ENCODE measurements around the gene HELZ2. TPM values are rescaled to one million over a fixed set of nuclear protein-coding genes. Genes with fewer than 3 reads are reported as not detected.

The HELZ2 gene
- total and polyA plus RNA-seq, 2 of the 4 experiments (the other 2 are of a cell fraction): 4.7 to 10.6 TPM

DNA sequence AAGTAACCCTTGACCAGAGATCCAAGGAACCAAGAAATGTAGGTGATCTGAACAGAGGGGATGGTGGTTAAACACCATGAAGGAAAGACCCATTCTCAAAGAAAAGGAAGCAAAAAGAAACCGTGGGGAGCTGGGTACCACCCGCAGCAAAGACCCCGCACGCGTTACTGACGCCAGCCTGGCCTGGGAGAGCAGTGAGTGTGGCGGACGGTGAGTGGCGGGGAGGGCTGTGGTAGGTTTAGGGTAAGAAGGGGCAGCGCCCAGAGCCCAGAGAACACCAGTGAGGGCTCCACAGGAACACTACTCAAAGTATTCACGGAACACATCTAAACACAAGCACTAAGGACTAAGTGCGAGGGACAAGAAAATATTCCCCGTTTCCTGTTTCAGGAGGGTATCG, 48.7 kb upstream of the HELZ2 start:
- H3K4me1 ChIP-seq (ENCODE audit: control insufficient read depth, insufficient read depth, low read length): peaks cover 2% of the 10 kb centered on the region; the same call in 1 of the 2 replicates
- H2BK20ac ChIP-seq (ENCODE audit: low read depth, low read length): no peak overlapping the region
- whole genome bisulfite sequencing, 2 experiments (ENCODE audit: extremely low coverage in 2 of 2, insufficient read length in 1 of 2): 60% methylated on average over 1 of the region's 14 CpGs; no CpG with 5 or more reads in 1 of the 2 experiments
- H3K23ac ChIP-seq (ENCODE audit: low read depth, low read length): no peak overlapping the region
- no peak overlapping the region for H2AK5ac ChIP-seq (ENCODE audit: low read depth, low read length)
- no peak overlapping the region for H3K14ac ChIP-seq (replicated peaks; ENCODE audit: low read depth, low read length)
- H4K20me1 ChIP-seq (ENCODE audit: insufficient read depth, low read length): peaks cover 22% of the 10 kb centered on the region
- H2BK120ac ChIP-seq (ENCODE audit: low read depth, low read length): no peak overlapping the region
- H3K4me3 ChIP-seq (ENCODE audit: insufficient read depth, low read depth, low read length): no peak overlapping the region
- no peak overlapping the region for H3K4me2 ChIP-seq (ENCODE audit: low read depth, low read length)
- H3K4ac ChIP-seq (ENCODE audit: low read depth, low read length): no peak overlapping the region
- H3K56ac ChIP-seq (ENCODE audit: extremely low read depth, insufficient read depth, low read length): no peak overlapping the region
- H2BK5ac ChIP-seq (ENCODE audit: low read depth, low read length, poor library complexity, severe bottlenecking): no peak overlapping the region
- H4K5ac ChIP-seq (ENCODE audit: low read depth, low read length): no peak overlapping the region
- H3K27ac ChIP-seq (ENCODE audit: insufficient read depth, low read length): no peak overlapping the region
- DNase-seq: no peak
- intact Hi-C loops (cut with micrococcal nuclease): no loop called here
- dilution Hi-C loops (cut with HindIII; ENCODE audit: low sequenced_read_pairs, unreplicated experiment): no loop called here
- in situ Hi-C loops (cut with MboI; ENCODE audit: low sequenced_read_pairs): no loop called here
- no peak for ATAC-seq (ENCODE audit: low read depth)
- H3K9ac ChIP-seq (ENCODE audit: low read depth, low read length): no peak overlapping the region
- no peak overlapping the region for H2AFZ ChIP-seq (replicated peaks; ENCODE audit: low read length, poor library complexity)
- ChIA-PET POLR2A (ENCODE audit: unreplicated experiment) (no interaction called here), CTCF (no interaction called here)
- peaks cover 29 to 78% of the 10 kb centered on the region in 2 experiments for H3K79me1 ChIP-seq (ENCODE audit: low read depth in 1 of 2, low read length in 2 of 2)
- no peak overlapping the region for H3K18ac ChIP-seq (ENCODE audit: low read depth, low read length)
- H3K9me3 ChIP-seq (ENCODE audit: control insufficient read depth, insufficient read depth, low read length): no peaks in the 10 kb centered on the region
- no peak overlapping the region for H2BK15ac ChIP-seq (ENCODE audit: low read depth, low read length)
- peaks cover 14% of the 10 kb centered on the region for H3K36me3 ChIP-seq (ENCODE audit: control insufficient read depth, insufficient read depth, low read length)
- BruUV-seq (replicated peaks): no TSS peak
- H4K91ac ChIP-seq (ENCODE audit: insufficient read depth, low read depth, low read length): no peak overlapping the region
- peak overlapping the region; percentile 15 for H2AK9ac ChIP-seq (replicated peaks; ENCODE audit: low read depth, low read length, poor library complexity)
- H4K8ac ChIP-seq (ENCODE audit: low read depth in 2 of 2, low read length in 2 of 2): no peak overlapping the region
- TF ChIP-seq, protein P1, sequence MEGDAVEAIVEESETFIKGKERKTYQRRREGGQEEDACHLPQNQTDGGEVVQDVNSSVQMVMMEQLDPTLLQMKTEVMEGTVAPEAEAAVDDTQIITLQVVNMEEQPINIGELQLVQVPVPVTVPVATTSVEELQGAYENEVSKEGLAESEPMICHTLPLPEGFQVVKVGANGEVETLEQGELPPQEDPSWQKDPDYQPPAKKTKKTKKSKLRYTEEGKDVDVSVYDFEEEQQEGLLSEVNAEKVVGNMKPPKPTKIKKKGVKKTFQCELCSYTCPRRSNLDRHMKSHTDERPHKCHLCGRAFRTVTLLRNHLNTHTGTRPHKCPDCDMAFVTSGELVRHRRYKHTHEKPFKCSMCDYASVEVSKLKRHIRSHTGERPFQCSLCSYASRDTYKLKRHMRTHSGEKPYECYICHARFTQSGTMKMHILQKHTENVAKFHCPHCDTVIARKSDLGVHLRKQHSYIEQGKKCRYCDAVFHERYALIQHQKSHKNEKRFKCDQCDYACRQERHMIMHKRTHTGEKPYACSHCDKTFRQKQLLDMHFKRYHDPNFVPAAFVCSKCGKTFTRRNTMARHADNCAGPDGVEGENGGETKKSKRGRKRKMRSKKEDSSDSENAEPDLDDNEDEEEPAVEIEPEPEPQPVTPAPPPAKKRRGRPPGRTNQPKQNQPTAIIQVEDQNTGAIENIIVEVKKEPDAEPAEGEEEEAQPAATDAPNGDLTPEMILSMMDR (conservative IDR thresholded peaks at IDR 0.05; ENCODE audit: low read depth, low read length): no peak
- TF ChIP-seq MAFK (IDR thresholded peaks at IDR 0.05; ENCODE audit: low read depth, low read length): no peak
- no peak for TF ChIP-seq CEBPB (IDR thresholded peaks at IDR 0.05; ENCODE audit: low read depth, low read length)
- no peak for TF ChIP-seq NFE2L2 (IDR thresholded peaks at IDR 0.05; ENCODE audit: low read depth, low read length)
- TF ChIP-seq MXI1 (IDR thresholded peaks at IDR 0.05; ENCODE audit: borderline replicate concordance, low read depth, low read length): no peak
- TF ChIP-seq, protein P2, sequence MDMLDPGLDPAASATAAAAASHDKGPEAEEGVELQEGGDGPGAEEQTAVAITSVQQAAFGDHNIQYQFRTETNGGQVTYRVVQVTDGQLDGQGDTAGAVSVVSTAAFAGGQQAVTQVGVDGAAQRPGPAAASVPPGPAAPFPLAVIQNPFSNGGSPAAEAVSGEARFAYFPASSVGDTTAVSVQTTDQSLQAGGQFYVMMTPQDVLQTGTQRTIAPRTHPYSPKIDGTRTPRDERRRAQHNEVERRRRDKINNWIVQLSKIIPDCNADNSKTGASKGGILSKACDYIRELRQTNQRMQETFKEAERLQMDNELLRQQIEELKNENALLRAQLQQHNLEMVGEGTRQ (IDR thresholded peaks at IDR 0.05; ENCODE audit: low read depth, low read length): no peak
- no peak for TF ChIP-seq RCOR1 (IDR thresholded peaks at IDR 0.05; ENCODE audit: insufficient replicate concordance, low read length)
- no peak for TF ChIP-seq POLR2A (IDR thresholded peaks at IDR 0.05; ENCODE audit: low read depth, low read length)
- TF ChIP-seq BHLHE40 (IDR thresholded peaks at IDR 0.05; ENCODE audit: low read depth, low read length): no peak
- TF ChIP-seq RFX5 (IDR thresholded peaks at IDR 0.05; ENCODE audit: low read depth, low read length): no peak
- TF ChIP-seq FOS (IDR thresholded peaks at IDR 0.05; ENCODE audit: low read depth, low read length): no peak
- no peak for TF ChIP-seq MAZ (IDR thresholded peaks at IDR 0.05; ENCODE audit: borderline replicate concordance, low read depth, low read length)
- no peak for TF ChIP-seq RAD21 (IDR thresholded peaks at IDR 0.05; ENCODE audit: low read length)
- TF ChIP-seq, protein P3, sequence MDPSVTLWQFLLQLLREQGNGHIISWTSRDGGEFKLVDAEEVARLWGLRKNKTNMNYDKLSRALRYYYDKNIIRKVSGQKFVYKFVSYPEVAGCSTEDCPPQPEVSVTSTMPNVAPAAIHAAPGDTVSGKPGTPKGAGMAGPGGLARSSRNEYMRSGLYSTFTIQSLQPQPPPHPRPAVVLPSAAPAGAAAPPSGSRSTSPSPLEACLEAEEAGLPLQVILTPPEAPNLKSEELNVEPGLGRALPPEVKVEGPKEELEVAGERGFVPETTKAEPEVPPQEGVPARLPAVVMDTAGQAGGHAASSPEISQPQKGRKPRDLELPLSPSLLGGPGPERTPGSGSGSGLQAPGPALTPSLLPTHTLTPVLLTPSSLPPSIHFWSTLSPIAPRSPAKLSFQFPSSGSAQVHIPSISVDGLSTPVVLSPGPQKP (IDR thresholded peaks at IDR 0.05; ENCODE audit: borderline replicate concordance, low read depth, low read length): no peak
- no peak for TF ChIP-seq CHD1 (IDR thresholded peaks at IDR 0.05; ENCODE audit: low read depth, low read length)
- TF ChIP-seq SMC3 (IDR thresholded peaks at IDR 0.05; ENCODE audit: low read depth, low read length): no peak
- peaks cover 8% of the 10 kb centered on the region; the same call in 1 of the 2 replicates for H3K9me1 ChIP-seq (ENCODE audit: insufficient read depth, low read length)
- no peaks in the 10 kb centered on the region for H3K27me3 ChIP-seq (ENCODE audit: control insufficient read depth, insufficient read depth, low read length)
